ENCODE data around the gene LAMA4. TPM values are rescaled to one million over a fixed set of nuclear protein-coding genes. Genes with fewer than 3 reads are reported as not detected.

Gene LAMA4
- total RNA-seq, 1 experiment from 2014 or later, result 11.9 TPM

DNA sequence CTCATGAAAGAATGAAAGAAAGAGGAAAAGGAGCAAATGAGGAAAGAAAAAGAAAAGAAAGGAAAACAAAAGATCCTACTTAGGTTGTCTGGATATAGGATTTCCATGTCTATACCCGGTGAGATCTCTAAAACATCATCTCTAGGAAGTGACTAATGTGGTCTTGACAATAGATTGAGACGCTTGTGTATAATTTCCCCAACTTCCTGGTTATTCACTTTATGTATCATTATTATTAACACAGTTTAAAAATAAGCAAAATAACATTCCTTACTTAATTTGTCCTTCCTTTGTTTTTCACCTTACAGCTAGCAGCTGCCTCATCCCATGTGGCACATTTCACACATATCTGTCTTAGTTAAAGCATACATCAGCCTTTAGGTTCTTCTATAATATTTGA, 27.0 kb downstream of the LAMA4 start:
- no peak overlapping the region for H3K27ac ChIP-seq (ENCODE audit: low read length)
- in situ Hi-C loops (cut with HindIII; ENCODE audit: low pct_unique_long_range_greater_than_20kb, low sequenced_read_pairs) (no loop called here), intact Hi-C loops (cut with micrococcal nuclease; ENCODE audit: unreplicated experiment) (no loop called here)
- BruUV-seq (replicated peaks), result no TSS peak
- 0 out of 2 replicates have a peak, but pooled peaks cover under 1% of the 10 kb centered on the region for H3K4me1 ChIP-seq (ENCODE audit: control insufficient read depth, insufficient read depth, low read length)
- no peaks in the 10 kb centered on the region for H3K36me3 ChIP-seq (ENCODE audit: control insufficient read depth, insufficient read depth, low read length)
- no peaks in the 10 kb centered on the region for H3K9me3 ChIP-seq (ENCODE audit: control insufficient read depth, insufficient read depth, low read depth, low read length)
- CTCF ChIA-PET, result no interaction called here
- ATAC-seq (no peak), DNase-seq (ENCODE audit: low read depth, low spot score) (no peak)
- POLR2A ChIA-PET, result no interaction called here
- TF ChIP-seq, protein P1, sequence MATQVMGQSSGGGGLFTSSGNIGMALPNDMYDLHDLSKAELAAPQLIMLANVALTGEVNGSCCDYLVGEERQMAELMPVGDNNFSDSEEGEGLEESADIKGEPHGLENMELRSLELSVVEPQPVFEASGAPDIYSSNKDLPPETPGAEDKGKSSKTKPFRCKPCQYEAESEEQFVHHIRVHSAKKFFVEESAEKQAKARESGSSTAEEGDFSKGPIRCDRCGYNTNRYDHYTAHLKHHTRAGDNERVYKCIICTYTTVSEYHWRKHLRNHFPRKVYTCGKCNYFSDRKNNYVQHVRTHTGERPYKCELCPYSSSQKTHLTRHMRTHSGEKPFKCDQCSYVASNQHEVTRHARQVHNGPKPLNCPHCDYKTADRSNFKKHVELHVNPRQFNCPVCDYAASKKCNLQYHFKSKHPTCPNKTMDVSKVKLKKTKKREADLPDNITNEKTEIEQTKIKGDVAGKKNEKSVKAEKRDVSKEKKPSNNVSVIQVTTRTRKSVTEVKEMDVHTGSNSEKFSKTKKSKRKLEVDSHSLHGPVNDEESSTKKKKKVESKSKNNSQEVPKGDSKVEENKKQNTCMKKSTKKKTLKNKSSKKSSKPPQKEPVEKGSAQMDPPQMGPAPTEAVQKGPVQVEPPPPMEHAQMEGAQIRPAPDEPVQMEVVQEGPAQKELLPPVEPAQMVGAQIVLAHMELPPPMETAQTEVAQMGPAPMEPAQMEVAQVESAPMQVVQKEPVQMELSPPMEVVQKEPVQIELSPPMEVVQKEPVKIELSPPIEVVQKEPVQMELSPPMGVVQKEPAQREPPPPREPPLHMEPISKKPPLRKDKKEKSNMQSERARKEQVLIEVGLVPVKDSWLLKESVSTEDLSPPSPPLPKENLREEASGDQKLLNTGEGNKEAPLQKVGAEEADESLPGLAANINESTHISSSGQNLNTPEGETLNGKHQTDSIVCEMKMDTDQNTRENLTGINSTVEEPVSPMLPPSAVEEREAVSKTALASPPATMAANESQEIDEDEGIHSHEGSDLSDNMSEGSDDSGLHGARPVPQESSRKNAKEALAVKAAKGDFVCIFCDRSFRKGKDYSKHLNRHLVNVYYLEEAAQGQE (IDR thresholded peaks at IDR 0.05; ENCODE audit: insufficient read depth in 1 of 2, low read depth in 2 of 2, low read length in 1 of 2), result no peak
- TF ChIP-seq SIN3A (IDR thresholded peaks at IDR 0.05; ENCODE audit: borderline replicate concordance, insufficient read depth, low read depth, low read length), result no peak
- H3K27me3 ChIP-seq (ENCODE audit: control insufficient read depth, insufficient read depth, low read length), result no peaks in the 10 kb centered on the region
- H3K4me3 ChIP-seq (ENCODE audit: low read depth in 2 of 2, low read length in 2 of 2), result no peak overlapping the region

DNA sequence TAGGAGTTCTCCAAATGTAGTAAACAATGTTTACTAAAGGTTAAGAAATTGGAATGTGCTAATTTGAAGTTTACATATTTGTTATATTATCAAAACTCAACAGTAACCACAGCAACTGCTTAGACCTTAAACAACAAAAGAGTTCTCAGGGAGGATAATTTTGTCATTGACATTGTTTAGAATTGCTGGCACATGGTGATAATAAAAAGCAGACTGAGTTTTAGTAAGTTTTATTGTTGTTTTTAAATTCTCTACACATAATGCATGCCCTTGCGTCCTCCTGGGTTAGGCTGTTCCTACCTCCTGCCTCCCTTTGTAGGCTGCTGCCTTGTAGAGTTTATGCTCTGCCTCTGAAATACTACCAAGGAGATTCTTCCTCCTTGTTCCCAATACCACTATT, 28.7 kb downstream of the LAMA4 start:
- H3K4me1 ChIP-seq (ENCODE audit: control insufficient read depth, insufficient read depth, low read length), result no peaks in the 10 kb centered on the region
- ChIA-PET POLR2A (no interaction called here), CTCF (no interaction called here)
- TF ChIP-seq SIN3A (IDR thresholded peaks at IDR 0.05; ENCODE audit: borderline replicate concordance, insufficient read depth, low read depth, low read length), result no peak
- TF ChIP-seq, protein P2, sequence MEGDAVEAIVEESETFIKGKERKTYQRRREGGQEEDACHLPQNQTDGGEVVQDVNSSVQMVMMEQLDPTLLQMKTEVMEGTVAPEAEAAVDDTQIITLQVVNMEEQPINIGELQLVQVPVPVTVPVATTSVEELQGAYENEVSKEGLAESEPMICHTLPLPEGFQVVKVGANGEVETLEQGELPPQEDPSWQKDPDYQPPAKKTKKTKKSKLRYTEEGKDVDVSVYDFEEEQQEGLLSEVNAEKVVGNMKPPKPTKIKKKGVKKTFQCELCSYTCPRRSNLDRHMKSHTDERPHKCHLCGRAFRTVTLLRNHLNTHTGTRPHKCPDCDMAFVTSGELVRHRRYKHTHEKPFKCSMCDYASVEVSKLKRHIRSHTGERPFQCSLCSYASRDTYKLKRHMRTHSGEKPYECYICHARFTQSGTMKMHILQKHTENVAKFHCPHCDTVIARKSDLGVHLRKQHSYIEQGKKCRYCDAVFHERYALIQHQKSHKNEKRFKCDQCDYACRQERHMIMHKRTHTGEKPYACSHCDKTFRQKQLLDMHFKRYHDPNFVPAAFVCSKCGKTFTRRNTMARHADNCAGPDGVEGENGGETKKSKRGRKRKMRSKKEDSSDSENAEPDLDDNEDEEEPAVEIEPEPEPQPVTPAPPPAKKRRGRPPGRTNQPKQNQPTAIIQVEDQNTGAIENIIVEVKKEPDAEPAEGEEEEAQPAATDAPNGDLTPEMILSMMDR (IDR thresholded peaks at IDR 0.05), result no peak
- TF ChIP-seq TCF7L2 (IDR thresholded peaks at IDR 0.05; ENCODE audit: low read depth, low read length), result no peak
- no peak for TF ChIP-seq POLR2AphosphoS5 (IDR thresholded peaks at IDR 0.05; ENCODE audit: low read depth, low read length)
- TF ChIP-seq, protein P1 (IDR thresholded peaks at IDR 0.05; ENCODE audit: insufficient read depth in 1 of 2, low read depth in 2 of 2, low read length in 1 of 2), result no peak
- no peak overlapping the region for H3K27ac ChIP-seq (ENCODE audit: low read length)
- in situ Hi-C loops (cut with HindIII; ENCODE audit: low pct_unique_long_range_greater_than_20kb, low sequenced_read_pairs), result no loop called here
- no peaks in the 10 kb centered on the region for H3K36me3 ChIP-seq (ENCODE audit: control insufficient read depth, insufficient read depth, low read length)
- DNase-seq (ENCODE audit: low read depth, low spot score) (no peak), ATAC-seq (no peak)
- no peak overlapping the region for H3K4me3 ChIP-seq (ENCODE audit: low read depth in 2 of 2, low read length in 2 of 2)
- H3K27me3 ChIP-seq (ENCODE audit: control insufficient read depth, insufficient read depth, low read length), result no peaks in the 10 kb centered on the region
- intact Hi-C loops (cut with micrococcal nuclease; ENCODE audit: unreplicated experiment), result no loop called here
- BruUV-seq (replicated peaks), result no TSS peak
- H3K9me3 ChIP-seq (ENCODE audit: control insufficient read depth, insufficient read depth, low read depth, low read length), result no peaks in the 10 kb centered on the region

All from Panc1 (cell line).